ENCODE data around the gene PKD2L1. TPM values are rescaled to one million over a fixed set of nuclear protein-coding genes. Genes with fewer than 3 reads are reported as not detected.

PKD2L1 gene
- total RNA-seq, 1 experiment from 2014 or later, result not detected

- H3K36me3 ChIP-seq (ENCODE audit: low read depth, low read length), result peaks cover 20% of the 10 kb centered on the region; the same call in 1 of the 2 replicates
- H3K4me1 ChIP-seq (ENCODE audit: insufficient read depth, low read length), result no peaks in the 10 kb centered on the region
- no peak overlapping the region for H2AFZ ChIP-seq (ENCODE audit: low read length)
- ATAC-seq, result no peak
- no peaks in the 10 kb centered on the region for H3K27me3 ChIP-seq (ENCODE audit: low read length)
- no peak overlapping the region for H3K27ac ChIP-seq (ENCODE audit: low read length)
- BruUV-seq (replicated peaks), result no TSS peak
- no peaks in the 10 kb centered on the region for H3K9me2 ChIP-seq (replicated peaks; ENCODE audit: low read length)
- TF ChIP-seq CTCF (conservative IDR thresholded peaks at IDR 0.05; ENCODE audit: low read depth, low read length), result no peak
- TF ChIP-seq EZH2phosphoT487 (IDR thresholded peaks at IDR 0.05; ENCODE audit: borderline replicate concordance, low read length), result no peak
- H3K4me2 ChIP-seq (ENCODE audit: low read length), result no peak overlapping the region
- H3K9ac ChIP-seq (ENCODE audit: low read length), result no peak overlapping the region
- H3F3A ChIP-seq (ENCODE audit: low read length, unreplicated experiment), result no peaks in the 10 kb centered on the region
- ChIA-PET CTCF (no interaction called here), POLR2A (ENCODE audit: unreplicated experiment) (no interaction called here)
- no peaks in the 10 kb centered on the region for H3K79me2 ChIP-seq (ENCODE audit: low read length)
- no peaks in the 10 kb centered on the region for H4K20me1 ChIP-seq (ENCODE audit: low read length)
- no peak for DNase-seq
- H3K4me3 ChIP-seq (ENCODE audit: low read length), result no peak overlapping the region
- intact Hi-C loops (cut with micrococcal nuclease), result no loop called here
- no peaks in the 10 kb centered on the region for H3K9me3 ChIP-seq (ENCODE audit: low read length)
Observed at GRCh38 chr10:100238429-100238828, 91.6 kb downstream of the PKD2L1 start.

Other genes with a start within 250 kb of the PKD2L1 start
- not detected in 2 replicates for gene CPN1, start 248.4 kb downstream of the PKD2L1 start, total RNA-seq (2014; rRNA removed)
- gene ERLIN1, start 144.2 kb downstream of the PKD2L1 start, total RNA-seq (2014; rRNA removed), result 13.5 and 15.1 TPM in 2 replicates
- 11.8 and 16.2 TPM in 2 replicates for gene CHUK, start 100.6 kb downstream of the PKD2L1 start, total RNA-seq (2014; rRNA removed)
- 30.4 and 31.4 TPM in 2 replicates for gene CWF19L1, start 62.6 kb downstream of the PKD2L1 start, total RNA-seq (2014; rRNA removed)
- 33.7 and 46.4 TPM in 2 replicates for gene BLOC1S2, start 43.5 kb downstream of the PKD2L1 start, total RNA-seq (2014; rRNA removed)
- gene SCD, start 17.0 kb upstream of the PKD2L1 start, total RNA-seq (2014; rRNA removed), result 116 and 121 TPM in 2 replicates
- gene WNT8B, start 132.8 kb upstream of the PKD2L1 start, total RNA-seq (2014; rRNA removed), result 0.29 TPM in 1 of 2 replicates, not detected in the other
- gene SEC31B, start 189.6 kb upstream of the PKD2L1 start, total RNA-seq (2014; rRNA removed), result 1.5 and 1.6 TPM in 2 replicates
- 365 and 399 TPM in 2 replicates for gene NDUFB8, start 199.6 kb upstream of the PKD2L1 start, total RNA-seq (2014; rRNA removed)
- gene HIF1AN, start 205.7 kb upstream of the PKD2L1 start, total RNA-seq (2014; rRNA removed), result 4.5 TPM in 2 replicates